Esophagus muscularis mucosa (tissue), 3 donors: Measurements from ENCODE around the gene HOXB5.

Source experiments
- CTCF ChIP-seq, 3 experiments: fragments of 200-600 bp in 2 of 3; fragments of 450-650 bp in 1 of 3; sonication (generic) in 2 of 3; IDR thresholded peaks; one replicate each; pipeline ENCODE4 v1.5.1; 2017 to 2019; ENCODE audit warnings: antibody characterized with exemption in 3 of 3, mild to moderate bottlenecking in 2 of 3, moderate library complexity in 1 of 3
- POLR2A ChIP-seq: fragments of 450-650 bp; IDR thresholded peaks from one replicate; pipeline ENCODE4 v1.6.1; 2017; ENCODE audit warnings: antibody characterized with exemption, moderate library complexity, mild to moderate bottlenecking, low read depth
- POLR2AphosphoS5 ChIP-seq, 2 donors: sonication (generic); formaldehyde crosslinking; IDR thresholded peaks; one replicate each; pipeline ENCODE4 v1.6.1; 2017; ENCODE audit warnings: antibody characterized with exemption in 2 of 2

DNA sequence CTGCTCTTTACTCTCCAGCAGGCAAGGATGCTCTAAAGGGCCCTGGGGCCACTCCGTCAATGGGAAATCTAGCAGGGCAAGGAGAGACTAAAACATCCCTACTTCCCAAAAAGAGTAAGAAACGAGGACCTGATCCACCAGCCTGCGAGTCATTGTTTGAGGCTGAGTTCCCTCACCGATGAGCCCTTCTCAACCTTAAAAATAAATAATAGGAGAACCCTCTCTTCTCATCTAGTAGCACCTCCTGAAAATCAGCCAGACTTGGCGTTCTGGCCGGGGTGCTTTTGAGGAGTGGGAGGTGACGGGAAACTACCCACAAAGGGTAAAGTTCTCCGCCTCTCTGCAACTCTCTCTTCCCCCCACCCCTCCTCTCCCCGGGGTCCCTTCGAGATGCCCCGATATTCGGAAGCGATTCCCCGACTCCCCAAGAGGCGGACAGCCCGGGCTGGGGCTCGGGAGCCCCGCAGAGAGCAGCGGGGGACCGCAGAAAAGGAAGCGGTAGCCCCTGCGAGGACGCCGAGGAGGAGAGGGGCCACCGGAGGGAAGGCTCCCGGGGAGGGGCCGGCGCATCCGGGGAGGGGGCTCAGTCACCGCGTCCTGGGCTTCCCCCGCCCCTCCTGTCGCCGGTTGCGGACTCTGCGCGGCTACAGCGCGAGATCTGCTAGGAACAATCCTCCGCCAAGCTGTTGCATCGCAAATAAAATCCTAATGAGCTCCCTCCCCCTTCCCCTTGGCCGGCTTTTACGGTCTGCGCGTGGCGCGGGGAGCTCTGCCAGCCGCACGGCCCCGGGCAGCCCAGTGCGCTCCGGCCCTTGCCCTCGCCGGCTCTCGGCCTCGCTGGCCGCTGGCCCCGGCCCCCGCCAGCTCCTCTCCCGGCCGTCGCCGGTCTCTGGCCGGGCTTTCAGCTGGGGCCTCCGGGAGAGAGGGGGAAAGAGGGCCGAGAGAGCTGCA is 31.2 kb upstream of the HOXB5 start:
- no peak for TF ChIP-seq CTCF (IDR thresholded peaks at IDR 0.05)
- no peak for TF ChIP-seq POLR2AphosphoS5 (IDR thresholded peaks at IDR 0.05)
- TF ChIP-seq POLR2A: no peak
